Measurements from ENCODE around the gene FRRS1L.
A peak's percentile ranks its signal among the peaks of the same experiment; 100 is the strongest.

FRRS1L gene

DNA sequence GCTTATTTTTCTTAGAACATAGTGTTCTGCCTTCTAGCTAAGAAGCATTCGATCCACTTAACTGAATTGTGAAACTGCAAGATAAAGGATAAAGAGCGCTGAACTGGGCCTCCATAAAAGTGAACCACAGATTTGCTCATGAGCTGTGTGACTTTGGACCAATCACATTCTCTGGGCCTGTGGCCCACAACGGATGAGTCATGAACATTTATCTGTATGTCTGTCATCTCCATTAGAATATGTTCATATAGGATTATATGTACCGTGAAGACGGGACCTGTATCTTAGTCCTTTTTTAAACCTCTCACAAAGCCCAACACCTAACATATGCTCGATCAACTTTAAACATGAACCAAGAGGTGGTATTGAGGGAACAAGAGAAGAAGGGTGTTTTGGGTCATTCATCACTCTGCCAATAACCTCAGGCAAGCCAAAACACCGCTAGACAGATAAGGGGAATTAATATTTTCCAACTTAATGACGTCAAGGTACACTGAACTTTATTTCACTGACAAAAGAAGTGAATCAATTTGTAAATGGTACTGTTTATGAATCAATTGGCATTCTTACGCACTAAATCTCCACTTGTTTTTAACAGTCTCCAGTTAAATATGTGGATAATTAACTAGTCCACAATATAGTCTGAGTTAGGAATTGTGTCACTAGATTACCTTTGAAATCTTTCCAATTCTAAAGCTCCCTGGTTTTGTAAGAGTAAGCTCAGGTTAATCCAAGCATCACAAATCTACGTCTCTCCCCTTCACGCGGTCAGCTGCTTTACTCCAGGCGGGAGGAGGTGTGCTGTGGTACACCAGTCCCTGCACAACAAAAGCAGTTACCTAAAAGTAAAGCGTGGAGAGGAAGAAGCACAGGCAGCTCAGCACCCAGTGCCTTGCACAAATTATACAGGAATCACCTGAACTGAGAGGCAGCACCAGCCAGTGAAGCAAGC lies 48.9 kb downstream of the FRRS1L start:
- Mint-ChIP-seq H3K9me3 (no peaks in the 10 kb centered on the region), H3K4me1 (ENCODE audit: low read depth) (peaks cover 56% of the 10 kb centered on the region), H3K4me3 (peak overlapping the region; percentile 97), H3K27me3 (no peaks in the 10 kb centered on the region), H3K27ac (peak overlapping the region; percentile 87), H3K36me3 (ENCODE audit: low read depth) (peaks cover 27% of the 10 kb centered on the region)
- intact Hi-C loops (cut with micrococcal nuclease): loop anchor here (5.0 kb wide), 1 partner anchor 106 kb away; the partner anchor contains the start of gene CTNNAL1

GRCh38 chr9:109115931-109116526 lies 51.0 kb downstream of the FRRS1L start:
- Mint-ChIP-seq H3K27ac (no peak overlapping the region), H3K36me3 (ENCODE audit: low read depth) (peaks cover 27% of the 10 kb centered on the region), H3K4me3 (no peak overlapping the region), H3K4me1 (ENCODE audit: low read depth) (peaks cover 55% of the 10 kb centered on the region), H3K9me3 (no peaks in the 10 kb centered on the region), H3K27me3 (no peaks in the 10 kb centered on the region)
- intact Hi-C loops (cut with micrococcal nuclease): loop anchor here (5.0 kb wide), 1 partner anchor 104 kb away; the partner anchor contains the start of gene CTNNAL1

GRCh38 chr9:109114670-109115069 lies 52.4 kb downstream of the FRRS1L start:
- intact Hi-C loops (cut with micrococcal nuclease): loop anchor here (5.0 kb wide), 1 partner anchor 102 kb away; the partner anchor contains the start of gene CTNNAL1
- Mint-ChIP-seq H3K27ac (no peak overlapping the region), H3K4me3 (no peak overlapping the region), H3K27me3 (no peaks in the 10 kb centered on the region), H3K9me3 (no peaks in the 10 kb centered on the region), H3K4me1 (ENCODE audit: low read depth) (peaks cover 66% of the 10 kb centered on the region), H3K36me3 (ENCODE audit: low read depth) (peaks cover 27% of the 10 kb centered on the region)

GRCh38 chr9:109113892-109114609 lies 53.0 kb downstream of the FRRS1L start:
- H3K36me3 Mint-ChIP-seq (ENCODE audit: low read depth): peaks cover 21% of the 10 kb centered on the region
- no peaks in the 10 kb centered on the region for H3K27me3 Mint-ChIP-seq
- no peaks in the 10 kb centered on the region for H3K9me3 Mint-ChIP-seq
- H3K4me1 Mint-ChIP-seq (ENCODE audit: low read depth): peaks cover 69% of the 10 kb centered on the region
- intact Hi-C loops (cut with micrococcal nuclease): no loop called here
- H3K27ac Mint-ChIP-seq: peak overlapping the region; percentile 48
- H3K4me3 Mint-ChIP-seq: no peak overlapping the region

DNA sequence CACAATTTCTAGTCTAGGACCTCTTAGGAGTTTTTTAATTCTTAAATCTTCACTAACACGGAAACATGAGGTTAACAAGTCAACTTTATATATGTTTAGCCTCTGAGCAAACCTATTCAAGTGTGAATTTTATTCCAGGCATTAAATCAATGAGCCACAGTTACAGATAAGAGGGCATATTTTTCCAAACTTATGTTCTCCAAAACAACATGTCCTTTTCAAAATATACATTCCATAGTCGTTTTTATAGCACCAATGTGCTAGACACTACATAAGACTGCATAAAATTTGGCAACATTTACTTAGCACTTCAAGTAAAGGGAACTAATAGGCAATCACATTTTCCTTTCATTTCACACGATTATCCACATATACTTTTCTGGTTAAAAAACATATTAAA lies 53.8 kb downstream of the FRRS1L start:
- peaks cover 18% of the 10 kb centered on the region for H3K36me3 Mint-ChIP-seq (ENCODE audit: low read depth)
- H3K4me1 Mint-ChIP-seq (ENCODE audit: low read depth): peaks cover 65% of the 10 kb centered on the region
- H3K9me3 Mint-ChIP-seq: no peaks in the 10 kb centered on the region
- no peak overlapping the region for H3K27ac Mint-ChIP-seq
- intact Hi-C loops (cut with micrococcal nuclease): no loop called here
- H3K27me3 Mint-ChIP-seq: no peaks in the 10 kb centered on the region
- no peak overlapping the region for H3K4me3 Mint-ChIP-seq

DNA sequence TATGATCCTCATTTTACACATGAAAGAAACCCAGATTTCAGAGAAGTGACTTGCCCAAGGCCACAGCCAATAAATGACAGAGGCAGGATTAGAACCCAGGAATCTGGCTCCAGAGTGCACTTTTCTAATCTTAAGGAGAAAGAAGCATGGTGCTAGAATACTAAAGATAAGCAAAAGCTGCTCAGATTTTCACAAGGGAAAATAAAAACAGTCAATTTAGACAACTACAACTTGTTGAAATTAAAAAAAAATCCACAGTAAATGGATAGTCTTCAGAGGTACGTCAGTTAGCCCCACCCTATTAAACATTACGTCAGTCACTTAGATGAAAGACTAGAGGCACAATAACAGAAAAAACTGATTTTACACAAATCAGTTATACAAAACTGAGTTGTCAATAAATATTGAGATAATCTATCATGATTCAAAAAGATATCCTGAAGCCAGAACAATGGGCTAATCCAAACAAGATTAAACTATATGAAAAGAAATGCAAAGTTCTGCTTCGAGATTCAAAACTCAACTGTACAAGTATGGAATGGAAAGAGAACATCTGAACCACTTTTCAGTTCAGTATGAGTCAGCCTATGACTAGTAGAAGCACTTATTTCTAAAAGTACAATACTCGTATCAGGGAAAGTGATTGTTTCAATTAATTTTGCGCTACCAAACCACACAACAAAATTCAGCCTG lies 56.6 kb downstream of the FRRS1L start:
- peak overlapping the region; percentile 51 for H3K27ac Mint-ChIP-seq
- no peaks in the 10 kb centered on the region for H3K9me3 Mint-ChIP-seq
- no peaks in the 10 kb centered on the region for H3K27me3 Mint-ChIP-seq
- peaks cover 58% of the 10 kb centered on the region for H3K4me1 Mint-ChIP-seq (ENCODE audit: low read depth)
- intact Hi-C loops (cut with micrococcal nuclease): no loop called here
- peaks cover 12% of the 10 kb centered on the region for H3K36me3 Mint-ChIP-seq (ENCODE audit: low read depth)
- no peak overlapping the region for H3K4me3 Mint-ChIP-seq

- Mint-ChIP-seq H3K9me3 (no peaks in the 10 kb centered on the region), H3K4me3 (no peak overlapping the region), H3K36me3 (ENCODE audit: low read depth) (peaks cover 17% of the 10 kb centered on the region), H3K27me3 (no peaks in the 10 kb centered on the region), H3K4me1 (ENCODE audit: low read depth) (peaks cover 54% of the 10 kb centered on the region), H3K27ac (no peak overlapping the region)
- intact Hi-C loops (cut with micrococcal nuclease): loop anchor here (10.0 kb wide), 1 partner anchor 55 kb away; the partner anchor contains the start of gene FRRS1L
These were observed 57.1 kb downstream of the FRRS1L start for GRCh38 chr9:109109967-109110328.

DNA sequence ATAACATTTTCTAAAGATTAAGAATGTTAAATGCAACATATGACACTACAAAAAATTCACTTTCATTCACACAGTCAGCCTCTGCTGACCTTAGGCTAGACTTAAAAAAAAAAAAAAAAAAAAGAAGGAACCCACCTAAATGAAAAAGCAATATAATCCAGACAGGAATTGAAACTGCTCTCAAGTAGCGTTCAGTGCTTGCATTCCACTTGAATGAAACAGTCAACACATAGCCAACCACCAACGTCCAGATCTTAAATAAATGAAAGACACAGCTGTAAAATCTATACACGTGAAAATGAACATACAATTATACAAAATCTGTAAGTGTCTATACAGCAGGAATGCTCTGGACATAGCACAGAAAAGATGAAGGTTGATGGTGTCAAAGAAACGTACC lies 58.7 kb downstream of the FRRS1L start:
- Mint-ChIP-seq H3K9me3 (peaks cover 6% of the 10 kb centered on the region), H3K4me3 (no peak overlapping the region), H3K27me3 (no peaks in the 10 kb centered on the region), H3K36me3 (ENCODE audit: low read depth) (peaks cover 24% of the 10 kb centered on the region), H3K4me1 (ENCODE audit: low read depth) (peaks cover 39% of the 10 kb centered on the region), H3K27ac (no peak overlapping the region)
- intact Hi-C loops (cut with micrococcal nuclease): loop anchor here (10.0 kb wide), 1 partner anchor 56 kb away; the partner anchor contains the start of gene FRRS1L

- H3K27ac Mint-ChIP-seq: no peak overlapping the region
- intact Hi-C loops (cut with micrococcal nuclease): loop anchor here (10.0 kb wide), 1 partner anchor 57 kb away; the partner anchor contains the start of gene FRRS1L
- H3K9me3 Mint-ChIP-seq: peaks cover 13% of the 10 kb centered on the region
- peaks cover 31% of the 10 kb centered on the region for H3K36me3 Mint-ChIP-seq (ENCODE audit: low read depth)
- peaks cover 41% of the 10 kb centered on the region for H3K4me1 Mint-ChIP-seq (ENCODE audit: low read depth)
- H3K4me3 Mint-ChIP-seq: no peak overlapping the region
- no peaks in the 10 kb centered on the region for H3K27me3 Mint-ChIP-seq
These were observed 59.4 kb downstream of the FRRS1L start for GRCh38 chr9:109107402-109108240.

GRCh38 chr9:109101810-109102209 lies 65.2 kb downstream of the FRRS1L start:
- Mint-ChIP-seq H3K9me3 (peaks cover 14% of the 10 kb centered on the region), H3K27ac (no peak overlapping the region), H3K4me3 (no peak overlapping the region), H3K27me3 (no peaks in the 10 kb centered on the region), H3K36me3 (ENCODE audit: low read depth) (peaks cover 39% of the 10 kb centered on the region), H3K4me1 (ENCODE audit: low read depth) (peaks cover 29% of the 10 kb centered on the region)
- intact Hi-C loops (cut with micrococcal nuclease): loop anchor here (10.0 kb wide), 1 partner anchor 63 kb away; the partner anchor contains the start of gene FRRS1L

DNA sequence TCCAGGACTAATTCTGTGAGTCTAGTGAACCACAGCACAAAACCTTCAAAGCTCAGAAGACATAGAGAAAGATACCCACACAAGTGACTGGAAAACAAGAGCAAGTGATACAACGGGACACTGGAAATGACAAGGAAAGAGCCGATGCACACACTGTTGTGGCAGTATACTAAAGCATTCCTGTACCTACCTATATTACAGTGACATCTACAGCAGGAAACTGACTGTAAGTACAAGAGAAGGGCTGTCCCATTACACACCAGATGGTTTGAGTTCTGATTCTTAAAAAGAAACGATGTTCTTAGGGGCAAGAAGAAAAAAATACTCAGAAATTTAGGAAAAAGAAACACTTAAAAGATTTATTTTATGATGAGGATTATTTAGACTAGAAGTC lies 65.8 kb downstream of the FRRS1L start:
- no peak overlapping the region for H3K27ac Mint-ChIP-seq

GRCh38 chr9:109100543-109101201 lies 66.4 kb downstream of the FRRS1L start:
- peaks cover 43% of the 10 kb centered on the region for H3K36me3 Mint-ChIP-seq (ENCODE audit: low read depth)
- no peaks in the 10 kb centered on the region for H3K27me3 Mint-ChIP-seq
- peaks cover 14% of the 10 kb centered on the region for H3K9me3 Mint-ChIP-seq
- no peak overlapping the region for H3K4me3 Mint-ChIP-seq
- no peak overlapping the region for H3K27ac Mint-ChIP-seq
- H3K4me1 Mint-ChIP-seq (ENCODE audit: low read depth): peaks cover 29% of the 10 kb centered on the region
- intact Hi-C loops (cut with micrococcal nuclease): loop anchor here (10.0 kb wide), 1 partner anchor 64 kb away; the partner anchor contains the start of gene FRRS1L

More for the DNA sequence above, 65.8 kb downstream of the FRRS1L start:
- H3K4me1 Mint-ChIP-seq (ENCODE audit: low read depth): peaks cover 29% of the 10 kb centered on the region
- H3K4me3 Mint-ChIP-seq: no peak overlapping the region
- H3K27me3 Mint-ChIP-seq: no peaks in the 10 kb centered on the region
- peaks cover 39% of the 10 kb centered on the region for H3K36me3 Mint-ChIP-seq (ENCODE audit: low read depth)
- peaks cover 14% of the 10 kb centered on the region for H3K9me3 Mint-ChIP-seq
- intact Hi-C loops (cut with micrococcal nuclease): loop anchor here (10.0 kb wide), 1 partner anchor 64 kb away; the partner anchor contains the start of gene FRRS1L
